GM12891 (cell line): Measurements from ENCODE around the gene POLN.

Experiments used
- PAX5 ChIP-seq: IDR thresholded peaks from 2 replicates; pipeline ENCODE4 v1.6.1; 2011; ENCODE audit warnings: low read length, moderate library complexity, mild to moderate bottlenecking; ENCODE audit not compliant: insufficient read depth, severe bottlenecking
- POLR2A ChIP-seq: IDR thresholded peaks from 2 replicates; pipeline ENCODE4 v1.6.1; 2011; ENCODE audit warnings: low read depth, low read length, control low read depth
- POU2F2 ChIP-seq: IDR thresholded peaks from 2 replicates; pipeline ENCODE4 v1.6.1; 2011; ENCODE audit warnings: low read depth, mild to moderate bottlenecking, control low read depth, low read length, moderate library complexity

DNA sequence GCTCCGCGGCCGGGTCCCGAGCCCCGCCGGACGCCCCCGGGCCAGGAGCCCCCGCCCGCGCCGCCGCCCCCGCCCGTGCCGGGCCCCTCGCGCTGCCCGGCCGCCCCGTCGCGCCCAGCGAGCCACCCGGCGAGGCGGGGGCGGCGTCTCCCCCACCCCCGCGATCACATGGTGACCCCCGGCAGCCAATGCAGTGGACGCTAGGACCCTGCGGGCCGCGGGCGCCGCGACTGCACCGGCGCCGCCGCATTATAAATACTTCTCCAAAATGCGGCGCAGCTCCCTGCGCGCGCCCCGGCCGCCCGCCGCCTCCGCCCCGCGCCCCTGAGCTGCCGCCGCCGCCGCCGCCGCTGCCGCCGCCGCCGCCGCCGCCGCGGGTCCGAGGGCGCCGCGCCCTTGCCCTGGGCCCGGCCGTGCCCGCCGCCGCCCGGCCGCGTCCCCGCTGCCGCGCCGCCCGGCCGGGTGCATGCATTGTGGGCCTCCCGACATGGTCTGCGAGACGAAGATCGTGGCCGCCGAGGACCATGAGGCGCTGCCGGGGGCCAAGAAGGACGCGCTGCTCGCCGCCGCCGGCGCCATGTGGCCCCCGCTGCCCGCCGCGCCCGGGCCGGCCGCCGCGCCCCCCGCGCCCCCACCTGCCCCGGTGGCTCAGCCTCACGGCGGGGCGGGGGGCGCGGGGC is 182.7 kb downstream of the POLN start, which contains the start of gene NAT8L:
- TF ChIP-seq POLR2A (no peak), PAX5 (no peak), POU2F2 (no peak)
